Activated naive CD4-positive, alpha-beta T cell treated with anti-CD3 and anti-CD28 coated beads, Interleukin-2, amount 10 ng/mL, durations not matched to agents 7 days and 5 days (primary cell): ENCODE data around the gene CLEC7A.

Experiments
- CTCF ChIA-PET: fragments of 350-600 bp; sonication (Branson Sonifier 250); formaldehyde crosslinking; loops from one replicate; lab custom pipeline; 2021; ENCODE audit warnings: antibody characterized with exemption; lab: Charles Lee
- DNase-seq: peaks from one replicate; pipeline ENCODE4 v3.0.0-alpha.2; 2020
- H3K27ac Mint-ChIP-seq: one replicate; pipeline ENCODE4 v1.8.0; 2021; ENCODE audit warnings: mild to moderate bottlenecking, moderate library complexity, mixed read lengths
- H3K27me3 Mint-ChIP-seq: one replicate; pipeline ENCODE4 v1.8.0; 2021; ENCODE audit warnings: mild to moderate bottlenecking, mixed read lengths
- H3K36me3 Mint-ChIP-seq: one replicate; pipeline ENCODE4 v1.8.0; 2021; ENCODE audit warnings: mixed read lengths
- H3K4me1 Mint-ChIP-seq: one replicate; pipeline ENCODE4 v1.8.0; 2021; ENCODE audit warnings: mixed read lengths
- H3K4me3 Mint-ChIP-seq: one replicate; pipeline ENCODE4 v1.8.0; 2021; ENCODE audit warnings: mild to moderate bottlenecking, moderate library complexity, mixed read lengths
- H3K9me3 Mint-ChIP-seq: one replicate; pipeline ENCODE4 v1.8.0; 2021; ENCODE audit warnings: mixed read lengths

CLEC7A gene

DNA sequence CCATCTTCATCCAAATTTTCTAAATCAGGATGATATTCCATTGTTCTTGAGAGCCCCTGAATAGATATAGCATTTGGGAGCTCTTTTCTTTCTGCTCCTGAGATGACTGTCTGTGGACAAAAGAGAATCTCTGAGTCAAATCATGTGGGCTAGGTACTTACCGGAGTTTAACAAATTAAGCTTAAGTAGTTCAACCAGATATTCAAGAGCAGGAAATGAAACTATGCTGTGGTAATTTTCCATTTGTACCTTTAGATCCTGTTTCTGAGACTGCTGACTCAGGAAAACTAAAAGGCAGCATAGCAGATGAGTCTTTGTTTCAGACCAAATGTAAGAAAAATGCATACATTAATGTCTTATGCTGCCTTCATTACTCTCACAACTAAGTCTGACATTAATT, at the start of gene CLEC7A:
CLEC7A (minus strand) TSS at position 158 of the 400 bp plus-strand sequence; CDS start at position 41, 117 bp downstream.
- Mint-ChIP-seq H3K27ac (no peak within 1 kb of the TSS), H3K9me3 (no peaks in the 10 kb centered on the region), H3K27me3 (peaks cover 24% of the 10 kb centered on the region), H3K4me1 (peaks cover 6% of the 10 kb centered on the region), H3K4me3 (no peak within 1 kb of the TSS), H3K36me3 (no peaks in the 10 kb centered on the region)
- CTCF ChIA-PET, result interaction anchor here (1.0 to 2.1 kb wide), 5 partner anchors 10 to 385 kb away, joined by 3 to 9 read pairs (median 4); no protein-coding TSS in a partner anchor
- no peak for DNase-seq

DNA sequence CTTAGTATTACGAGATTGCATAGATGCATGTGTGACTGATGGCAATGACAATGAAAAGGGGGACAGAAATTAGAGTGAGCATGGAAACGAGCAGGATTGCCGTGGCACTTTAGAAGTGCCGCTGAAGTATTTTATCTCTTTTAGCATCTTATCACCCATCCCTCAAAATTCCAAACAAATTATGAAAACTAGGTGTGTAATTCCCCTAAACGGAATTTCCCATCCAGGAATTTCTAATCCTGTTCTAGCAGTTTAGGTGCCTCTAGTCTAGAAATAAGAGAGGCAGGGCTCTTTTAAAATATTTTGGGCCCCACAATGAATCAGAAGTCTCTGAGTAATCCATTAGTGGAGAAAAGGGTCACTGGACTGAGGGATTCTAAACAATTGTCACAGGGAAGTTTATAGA, 49.8 kb upstream of the CLEC7A start:
- H3K27ac Mint-ChIP-seq, result no peak overlapping the region
- CTCF ChIA-PET, result interaction anchor here (0.6 kb wide), 1 partner anchor 10 kb away, joined by 3 read pairs; no protein-coding TSS in a partner anchor

DNA sequence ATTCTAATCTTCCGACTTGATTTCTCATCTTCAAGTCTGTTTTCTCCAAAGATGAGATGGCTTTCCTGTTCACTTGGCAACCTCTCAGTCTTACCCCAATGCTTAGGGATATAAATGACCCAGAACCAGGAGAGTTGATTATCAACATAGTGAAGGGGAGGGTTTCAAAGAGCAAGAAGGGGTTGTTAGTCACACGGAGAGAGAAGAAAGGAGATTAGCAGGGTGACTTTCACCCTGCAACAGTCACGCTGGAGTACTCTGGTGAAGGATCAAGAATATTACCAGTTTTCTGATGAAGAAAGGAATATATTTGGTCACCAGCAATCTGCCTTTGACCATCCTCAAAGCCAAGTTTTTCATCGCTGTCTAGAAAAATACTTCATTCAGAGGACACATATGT, 48.8 kb upstream of the CLEC7A start, which contains the start of gene TMEM52B:
TMEM52B (plus strand) TSS at position 212 of the 400 bp plus-strand sequence. CDS start 543 bp downstream, outside the sequence.
- Mint-ChIP-seq H3K4me3 (no peak within 1 kb of the TSS), H3K9me3 (no peaks in the 10 kb centered on the region), H3K27me3 (peaks cover 15% of the 10 kb centered on the region), H3K4me1 (no peaks in the 10 kb centered on the region), H3K36me3 (no peaks in the 10 kb centered on the region), H3K27ac (no peak within 1 kb of the TSS)
- CTCF ChIA-PET, result no interaction called here
- no peak for DNase-seq

More for the DNA sequence above, 49.8 kb upstream of the CLEC7A start:
- Mint-ChIP-seq H3K4me1 (no peaks in the 10 kb centered on the region), H3K36me3 (no peaks in the 10 kb centered on the region), H3K9me3 (no peaks in the 10 kb centered on the region), H3K4me3 (no peak overlapping the region), H3K27me3 (peaks cover 18% of the 10 kb centered on the region)
- DNase-seq, result no peak

DNA sequence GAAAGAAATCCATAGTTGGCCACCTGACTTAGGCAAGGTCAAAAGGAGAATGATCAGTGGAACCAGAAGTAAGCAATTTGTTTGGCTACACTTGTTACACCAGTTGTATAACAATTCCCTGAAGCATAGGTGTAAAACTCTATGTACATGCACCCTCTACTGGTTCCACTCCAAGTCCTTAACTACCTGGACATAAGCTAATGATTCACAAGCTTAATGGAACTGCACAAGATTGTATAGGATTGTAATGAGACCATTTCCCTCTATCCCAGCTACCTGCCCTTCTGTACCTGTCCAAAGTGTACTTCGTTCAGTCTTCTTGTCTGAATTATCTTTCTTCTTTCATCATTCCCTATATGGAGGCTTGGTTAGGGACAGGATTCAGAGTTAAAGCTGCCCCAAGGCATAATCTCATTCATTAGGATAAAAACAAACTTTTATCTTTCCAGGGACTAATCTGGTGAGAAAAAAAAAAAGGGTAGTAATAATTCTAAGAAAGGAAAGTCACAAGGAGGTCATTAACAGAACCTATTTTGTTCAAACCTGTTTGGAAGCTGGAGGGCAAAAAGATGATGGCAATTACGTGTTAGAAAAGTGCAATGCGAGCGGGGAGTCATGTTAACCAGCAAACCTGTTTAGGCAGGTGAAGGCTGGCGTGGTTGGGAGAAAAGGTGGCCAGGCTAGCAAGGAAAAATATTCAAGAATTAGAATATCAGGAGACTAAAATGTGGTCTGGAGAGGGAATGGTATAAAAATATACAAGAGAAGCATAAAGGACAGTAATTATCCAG, 46.0 kb upstream of the CLEC7A start:
- Mint-ChIP-seq H3K4me3 (no peak overlapping the region), H3K4me1 (no peaks in the 10 kb centered on the region), H3K27ac (no peak overlapping the region), H3K9me3 (no peaks in the 10 kb centered on the region), H3K36me3 (no peaks in the 10 kb centered on the region), H3K27me3 (peaks cover 13% of the 10 kb centered on the region)
- DNase-seq, result no peak
- CTCF ChIA-PET, result interaction anchor here (0.9 kb wide), 1 partner anchor 16 kb away, joined by 3 read pairs; no protein-coding TSS in a partner anchor

DNA sequence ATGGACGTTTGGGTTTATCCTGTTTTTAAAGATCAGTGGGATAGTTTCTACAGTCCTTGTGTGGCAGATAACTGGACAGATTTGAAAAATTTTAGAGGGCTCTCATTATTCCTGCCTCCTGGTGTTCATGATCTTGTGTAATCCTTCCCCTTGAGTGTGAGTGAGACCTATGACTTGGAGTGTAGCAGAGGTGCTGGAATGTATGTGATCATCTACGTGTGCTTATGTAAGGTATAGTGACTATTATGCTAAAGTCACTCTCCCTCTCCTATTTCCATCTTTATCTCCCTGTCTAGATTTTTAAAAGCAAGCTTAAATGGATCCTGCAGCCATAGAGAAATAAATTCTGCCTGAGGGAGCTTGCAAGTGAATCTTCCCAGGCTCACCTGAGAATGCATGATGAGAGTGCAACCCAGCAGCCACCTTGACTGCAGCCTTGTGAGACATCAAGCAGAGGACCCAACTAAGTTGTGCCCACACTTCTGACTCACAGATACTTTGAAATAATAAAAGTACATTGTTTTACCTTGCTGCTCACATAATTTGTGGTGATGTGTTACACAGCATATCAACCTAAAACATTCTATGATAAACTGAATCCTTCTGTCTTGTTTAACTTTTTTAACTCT, 45.1 kb upstream of the CLEC7A start:
- no peak overlapping the region for H3K4me3 Mint-ChIP-seq
- DNase-seq, result no peak
- no peaks in the 10 kb centered on the region for H3K36me3 Mint-ChIP-seq
- no peaks in the 10 kb centered on the region for H3K4me1 Mint-ChIP-seq
- H3K9me3 Mint-ChIP-seq, result no peaks in the 10 kb centered on the region
- CTCF ChIA-PET, result no interaction called here
- no peak overlapping the region for H3K27ac Mint-ChIP-seq
- H3K27me3 Mint-ChIP-seq, result peaks cover 14% of the 10 kb centered on the region

DNA sequence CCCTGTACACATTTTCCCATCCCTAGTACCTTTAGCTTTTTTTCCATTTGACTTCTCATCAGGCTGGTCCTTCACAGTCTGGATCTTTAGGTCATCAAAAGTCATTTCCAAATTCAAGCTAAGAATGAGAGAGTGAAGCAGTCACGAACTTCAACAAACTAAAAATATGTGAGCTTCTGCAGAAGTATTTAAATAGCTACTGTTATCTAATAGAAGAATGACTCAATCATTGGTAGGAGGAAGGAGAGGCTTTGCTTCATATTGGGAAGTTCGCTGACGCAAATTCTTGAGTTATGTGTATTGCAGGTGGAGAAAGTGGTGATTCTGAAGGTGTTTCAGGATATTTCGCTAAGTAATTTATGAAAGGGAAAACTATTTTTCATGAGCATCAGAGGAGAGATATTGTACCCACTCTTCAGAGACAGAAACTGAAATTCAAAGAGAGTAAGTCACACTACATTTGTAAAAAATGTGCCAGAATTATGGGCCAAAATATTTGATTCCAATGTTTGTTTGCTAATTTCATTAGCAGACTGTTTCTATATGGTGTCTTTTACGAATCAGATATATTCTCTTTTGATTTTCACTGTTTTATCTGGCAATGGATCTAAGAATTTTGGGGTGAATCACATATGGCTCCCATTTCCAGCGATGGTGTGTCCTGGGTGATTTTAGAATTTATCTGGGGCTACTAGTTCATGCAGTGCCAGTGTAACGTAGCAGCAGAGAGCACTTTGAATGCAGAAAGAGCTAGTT, 42.2 kb upstream of the CLEC7A start, which contains the start of gene OLR1:
OLR1 (minus strand) TSS at position 160 of the 756 bp plus-strand sequence; CDS start at position 105, 55 bp downstream.
- H3K4me1 Mint-ChIP-seq, result no peaks in the 10 kb centered on the region
- CTCF ChIA-PET, result interaction anchor here (2.0 kb wide), 1 partner anchor 19 kb away, joined by 8 read pairs; no protein-coding TSS in a partner anchor
- H3K9me3 Mint-ChIP-seq, result no peaks in the 10 kb centered on the region
- H3K27me3 Mint-ChIP-seq, result peaks cover 27% of the 10 kb centered on the region
- DNase-seq, result no peak
- no peak within 1 kb of the TSS for H3K27ac Mint-ChIP-seq
- H3K36me3 Mint-ChIP-seq, result no peaks in the 10 kb centered on the region
- H3K4me3 Mint-ChIP-seq, result no peak within 1 kb of the TSS

DNA sequence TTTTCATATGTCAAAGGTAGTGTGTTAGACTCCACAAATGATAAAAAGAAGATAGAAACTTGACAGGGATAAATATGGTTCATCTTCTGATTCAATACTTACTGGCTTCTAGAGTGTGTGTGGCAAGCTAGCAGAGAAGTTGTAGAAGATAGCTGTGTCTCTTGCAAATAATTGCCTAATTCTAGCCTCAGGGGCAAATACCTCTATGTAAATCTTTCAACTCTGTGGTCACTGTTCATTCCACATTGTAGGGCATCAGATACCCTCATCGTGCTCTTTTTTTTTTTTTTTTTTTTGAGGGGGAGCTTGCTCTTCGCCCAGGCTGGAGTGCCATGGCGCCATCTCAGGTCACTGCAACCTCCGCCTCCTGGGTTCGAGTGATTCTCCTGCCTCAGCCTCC, 40.2 kb upstream of the CLEC7A start:
- Mint-ChIP-seq H3K9me3 (no peaks in the 10 kb centered on the region), H3K27ac (no peak overlapping the region), H3K4me1 (no peaks in the 10 kb centered on the region), H3K4me3 (no peak overlapping the region), H3K36me3 (no peaks in the 10 kb centered on the region), H3K27me3 (peaks cover 40% of the 10 kb centered on the region)
- no peak for DNase-seq
- CTCF ChIA-PET, result interaction anchor here (0.7 to 1.4 kb wide), 4 partner anchors 9 to 33 kb away, joined by 3 to 4 read pairs (median 4); no protein-coding TSS in a partner anchor

DNA sequence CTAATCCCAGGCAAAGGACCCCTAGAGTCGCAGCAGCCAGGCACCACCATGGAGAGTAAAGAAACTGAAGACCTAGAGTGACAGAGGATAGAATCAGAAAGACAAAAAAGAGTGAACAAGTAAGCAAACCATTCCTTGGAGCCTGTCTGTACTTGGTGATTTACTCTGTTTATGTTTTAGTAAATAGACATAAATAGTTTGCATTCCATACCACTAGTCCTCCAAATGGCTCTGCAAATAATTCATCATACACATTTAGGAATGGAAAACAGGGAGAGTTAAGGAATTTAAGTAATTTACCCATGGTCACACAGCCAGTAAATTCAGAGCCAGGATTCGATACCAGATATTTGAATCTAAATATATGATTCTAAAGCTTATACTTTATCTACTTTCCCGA, 39.1 kb upstream of the CLEC7A start:
- CTCF ChIA-PET, result interaction anchor here (0.9 to 1.4 kb wide), 2 partner anchors 16 to 21 kb away, joined by 3 to 4 read pairs; no protein-coding TSS in a partner anchor
- Mint-ChIP-seq H3K4me3 (no peak overlapping the region), H3K36me3 (no peaks in the 10 kb centered on the region), H3K4me1 (no peaks in the 10 kb centered on the region), H3K9me3 (no peaks in the 10 kb centered on the region), H3K27ac (no peak overlapping the region), H3K27me3 (peaks cover 39% of the 10 kb centered on the region)
- DNase-seq, result no peak

DNA sequence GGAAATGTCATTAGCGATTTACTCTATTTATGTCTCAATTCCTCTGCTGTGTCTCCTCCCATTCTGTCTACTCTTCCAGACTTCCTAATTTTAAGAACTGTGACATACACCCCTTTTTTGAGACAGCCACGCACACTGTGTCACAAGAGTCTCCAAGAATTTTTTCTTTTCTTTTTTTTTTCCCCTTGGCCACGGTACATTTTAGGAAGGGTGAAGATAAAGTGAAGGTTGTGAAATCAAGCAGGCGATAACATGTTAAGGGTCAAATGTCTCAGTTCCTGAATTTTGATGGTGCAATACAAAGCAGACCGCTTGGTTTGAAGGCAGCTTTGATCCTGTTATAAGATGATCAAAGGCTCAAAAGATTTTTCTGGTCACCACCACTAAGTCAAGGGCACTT, 37.6 kb upstream of the CLEC7A start:
- Mint-ChIP-seq H3K9me3 (no peaks in the 10 kb centered on the region), H3K27me3 (peaks cover 45% of the 10 kb centered on the region), H3K4me1 (no peaks in the 10 kb centered on the region), H3K36me3 (no peaks in the 10 kb centered on the region), H3K27ac (no peak overlapping the region), H3K4me3 (no peak overlapping the region)
- DNase-seq, result no peak
- CTCF ChIA-PET, result interaction anchor here (0.9 to 1.1 kb wide), 2 partner anchors 14 to 21 kb away, joined by 4 read pairs; no protein-coding TSS in a partner anchor

DNA sequence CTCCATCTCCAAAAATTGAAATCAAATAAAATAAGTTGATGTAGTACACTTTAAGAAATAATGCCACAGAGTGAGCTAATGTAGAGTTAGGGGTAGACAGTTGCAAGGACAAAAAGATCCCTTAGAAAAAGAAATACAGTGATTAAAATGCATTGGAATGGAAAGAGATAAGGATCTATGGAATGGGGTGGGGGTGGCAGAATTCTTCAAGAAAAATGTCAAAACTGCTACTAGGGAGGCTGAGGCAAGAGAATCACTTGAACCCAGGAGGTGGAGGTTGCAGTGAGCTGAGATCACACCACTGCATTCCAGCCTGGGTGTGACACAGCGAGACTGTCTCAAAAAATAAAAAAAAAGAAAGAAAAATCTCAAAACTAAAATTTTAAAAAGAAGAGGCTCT, 35.4 kb upstream of the CLEC7A start:
- Mint-ChIP-seq H3K4me3 (no peak overlapping the region), H3K27me3 (peaks cover 49% of the 10 kb centered on the region), H3K27ac (no peak overlapping the region), H3K9me3 (no peaks in the 10 kb centered on the region), H3K4me1 (no peaks in the 10 kb centered on the region), H3K36me3 (no peaks in the 10 kb centered on the region)
- no peak for DNase-seq
- CTCF ChIA-PET, result no interaction called here

DNA sequence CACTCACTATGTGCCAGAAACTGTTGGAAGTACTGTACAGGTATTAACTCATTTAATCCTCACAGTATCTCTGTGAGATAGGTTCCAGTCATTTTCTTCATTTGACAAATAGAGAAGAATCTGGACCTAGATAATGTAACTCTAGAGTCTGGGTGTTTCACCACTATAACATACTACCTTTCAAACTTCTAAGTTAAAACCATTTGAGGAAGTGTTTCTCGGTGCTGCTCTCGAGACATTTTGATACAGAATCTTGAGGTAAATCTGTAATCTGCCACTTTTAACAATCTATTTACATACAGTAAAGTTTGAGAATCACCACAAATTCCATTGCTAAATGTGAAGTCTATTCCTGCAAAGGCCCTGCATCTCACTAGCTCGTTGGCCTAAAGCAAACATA, 33.1 kb upstream of the CLEC7A start:
- CTCF ChIA-PET, result no interaction called here
- no peaks in the 10 kb centered on the region for H3K36me3 Mint-ChIP-seq
- no peaks in the 10 kb centered on the region for H3K4me1 Mint-ChIP-seq

DNA sequence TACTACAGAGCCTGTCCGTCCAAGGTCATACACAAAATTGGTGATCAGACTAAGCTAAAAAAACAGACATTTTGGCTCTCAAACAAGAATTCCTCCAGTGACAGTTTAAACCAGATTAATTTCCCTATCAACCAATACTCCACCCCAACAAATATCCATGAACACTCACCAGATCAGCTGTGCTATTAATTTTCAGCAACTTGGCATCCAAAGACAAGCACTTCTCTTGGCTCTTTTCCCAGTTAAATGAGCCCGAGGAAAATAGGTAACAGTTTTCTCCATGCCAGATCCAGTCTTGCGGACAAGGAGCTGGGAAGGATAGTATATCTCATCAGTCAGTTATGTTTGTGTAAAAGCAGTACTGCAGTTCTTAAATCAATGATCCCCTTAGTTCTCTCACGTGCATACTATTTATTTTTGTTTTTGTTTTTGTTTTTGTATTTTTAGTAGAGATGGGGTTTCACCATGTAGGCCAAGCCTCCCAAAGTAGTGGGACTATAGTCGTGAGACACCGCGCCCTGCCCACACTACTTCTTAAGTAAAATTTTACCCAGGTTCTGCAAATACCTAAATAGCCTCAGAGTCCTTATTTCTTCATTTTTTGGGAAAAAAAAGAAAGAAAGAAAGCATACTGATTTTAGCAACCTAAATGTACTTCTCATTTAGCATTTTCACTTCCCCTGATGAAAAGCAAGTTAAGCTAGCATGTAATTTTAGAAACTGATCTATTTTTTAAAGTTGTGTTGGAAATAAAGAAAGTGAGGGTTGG, 30.8 kb upstream of the CLEC7A start:
- Mint-ChIP-seq H3K9me3 (no peaks in the 10 kb centered on the region), H3K27me3 (peaks cover 48% of the 10 kb centered on the region), H3K27ac (no peak overlapping the region), H3K36me3 (no peaks in the 10 kb centered on the region), H3K4me1 (no peaks in the 10 kb centered on the region), H3K4me3 (no peak overlapping the region)
- CTCF ChIA-PET, result interaction anchor here (1.2 to 2.7 kb wide), 3 partner anchors 8 to 13 kb away, joined by 4 to 8 read pairs (median 4); no protein-coding TSS in a partner anchor
- DNase-seq, result no peak

More for the DNA sequence above, 33.1 kb upstream of the CLEC7A start:
- no peak overlapping the region for H3K27ac Mint-ChIP-seq
- no peaks in the 10 kb centered on the region for H3K9me3 Mint-ChIP-seq
- no peak for DNase-seq
- no peak overlapping the region for H3K4me3 Mint-ChIP-seq
- H3K27me3 Mint-ChIP-seq, result peaks cover 58% of the 10 kb centered on the region

DNA sequence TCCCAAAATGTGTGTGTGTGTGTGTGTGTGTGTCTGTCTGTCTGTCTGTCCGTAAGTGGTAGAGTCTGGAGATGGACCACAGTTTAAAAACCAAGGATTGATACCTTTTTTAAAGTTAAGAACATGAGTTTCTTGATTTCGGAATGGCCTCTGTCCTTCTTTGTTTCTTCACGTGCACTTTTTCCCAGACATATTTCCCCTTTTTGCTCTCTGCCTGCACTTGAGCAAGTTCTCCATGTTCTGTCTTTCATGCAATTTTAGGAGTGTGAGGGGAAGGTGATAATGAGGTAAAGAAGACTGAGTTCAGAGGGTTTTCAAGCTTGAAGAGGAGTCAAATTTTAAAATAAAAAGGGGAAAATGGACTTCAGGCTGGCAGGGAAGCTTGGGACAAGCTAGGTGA, 29.3 kb upstream of the CLEC7A start:
- peaks cover 55% of the 10 kb centered on the region for H3K27me3 Mint-ChIP-seq
- CTCF ChIA-PET, result interaction anchor here (1.2 to 1.3 kb wide), 3 partner anchors 11 to 125 kb away, joined by 4 to 5 read pairs (median 4); no protein-coding TSS in a partner anchor

More for the DNA sequence above, 29.3 kb upstream of the CLEC7A start:
- DNase-seq, result no peak
- no peak overlapping the region for H3K27ac Mint-ChIP-seq
- H3K36me3 Mint-ChIP-seq, result no peaks in the 10 kb centered on the region
- H3K4me1 Mint-ChIP-seq, result no peaks in the 10 kb centered on the region
- H3K9me3 Mint-ChIP-seq, result no peaks in the 10 kb centered on the region
- H3K4me3 Mint-ChIP-seq, result no peak overlapping the region
